GM19452 (cell line): Measurements from ENCODE around the gene TNFAIP8L1.
"Not testable (repeated sequence)": the region's sequence is repeated elsewhere in the genome, so short reads cannot be mapped to it uniquely, and the experiment has no call there.

ENCODE experiments used
- ATAC-seq: cut with Tn5 transposase; IDR thresholded peaks from one replicate; pipeline ENCODE4 v1.9.1; 2021; ENCODE audit not compliant: unreplicated experiment

The TNFAIP8L1 gene

DNA sequence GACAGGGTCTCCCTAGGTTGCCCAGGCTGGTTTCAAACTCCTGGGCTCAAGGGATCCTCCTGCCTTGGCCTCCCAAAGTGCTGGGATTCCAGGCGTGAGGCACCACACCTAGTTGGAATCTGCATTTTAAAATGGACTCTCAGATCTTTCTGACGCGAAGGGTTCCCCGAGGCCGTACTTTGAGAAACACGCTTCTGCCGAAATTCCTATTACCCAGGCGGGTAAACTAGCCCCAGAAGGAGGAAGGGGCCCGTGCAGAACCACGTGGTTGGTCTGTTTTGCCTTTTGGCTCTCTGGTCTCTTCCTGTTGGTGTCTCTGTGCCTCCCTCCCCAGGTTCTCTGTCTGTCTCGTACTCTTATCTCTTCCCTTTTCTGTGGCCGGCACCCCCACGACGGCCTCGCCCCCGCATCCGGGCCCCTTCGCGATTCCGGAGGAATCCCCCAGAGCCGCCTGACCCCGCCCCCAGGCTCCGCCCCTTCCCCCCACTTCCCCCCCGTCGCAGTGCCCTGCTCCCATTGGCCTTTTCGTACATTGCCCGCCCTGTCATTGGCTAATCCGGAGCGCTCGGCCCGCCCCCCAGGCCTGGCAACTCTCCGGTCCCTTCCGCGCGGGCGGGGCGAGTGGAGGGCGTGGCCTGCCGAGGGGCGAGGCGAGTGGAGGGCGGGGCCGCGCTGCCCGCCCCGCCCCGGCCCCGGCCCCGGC, at the start of gene TNFAIP8L1:
Gene TNFAIP8L1 (plus strand): TSS at position 689 of the 703 bp plus-strand sequence. CDS start 12,354 bp downstream, outside the sequence.
- ATAC-seq = peak; percentile 65

DNA sequence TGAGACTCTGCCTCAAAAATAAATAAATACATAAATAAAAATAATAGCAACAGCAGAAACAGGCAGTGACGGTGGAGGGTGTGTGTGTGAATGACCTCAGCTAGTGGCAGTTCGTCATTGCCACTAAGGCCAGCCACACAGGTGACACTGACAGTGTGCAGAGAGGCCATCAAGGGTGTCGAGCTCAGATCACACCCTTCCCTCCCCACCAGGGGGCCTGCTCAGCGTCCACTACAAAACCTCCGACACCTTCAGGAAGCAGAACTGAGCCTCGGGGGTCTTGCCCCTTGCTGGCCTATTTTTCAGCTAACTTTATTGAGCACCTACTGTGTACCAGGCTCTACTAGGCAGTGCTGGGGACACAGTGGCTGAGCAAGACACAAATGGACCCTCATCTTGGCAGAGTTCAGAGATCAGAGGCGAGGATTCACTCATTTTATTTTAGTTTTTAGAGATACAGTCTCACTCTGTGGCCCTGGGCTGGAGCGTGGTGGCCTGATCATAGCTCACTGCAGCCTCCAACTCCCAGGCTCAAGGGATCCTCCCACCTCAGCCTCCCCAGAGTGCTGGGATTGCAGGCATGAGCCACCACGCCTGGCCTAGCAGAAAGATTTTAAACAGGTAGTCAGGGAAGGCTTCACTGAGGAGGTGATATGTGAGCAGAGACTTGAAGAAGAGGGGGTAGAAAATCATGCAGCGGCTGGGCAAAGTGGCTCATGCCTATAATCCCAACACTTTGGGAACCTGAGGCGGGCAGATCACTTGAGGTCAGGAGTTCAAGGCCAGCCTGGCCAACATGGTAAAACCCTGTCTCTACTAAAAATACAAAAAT, 49.5 kb upstream of the TNFAIP8L1 start:
- ATAC-seq = no peak

DNA sequence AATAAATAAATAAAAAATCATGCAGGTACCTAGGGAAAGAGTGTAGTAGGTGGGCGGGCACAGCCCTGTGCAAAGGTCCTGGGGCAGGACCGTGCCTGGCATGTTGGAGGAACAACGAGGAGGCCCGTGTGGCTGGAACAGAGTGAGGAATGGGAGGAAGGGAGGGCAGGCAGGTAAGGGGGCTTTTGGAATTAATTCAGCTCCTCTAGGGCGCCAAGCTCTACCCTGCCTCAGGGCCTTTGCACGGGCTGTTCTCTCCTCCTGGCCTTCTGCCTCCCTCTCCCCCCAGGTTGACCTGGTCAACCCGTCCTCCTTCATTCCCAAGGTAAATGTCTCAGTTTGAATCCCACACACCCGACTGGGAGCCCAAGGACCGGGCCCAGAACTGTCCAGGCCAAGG, 48.8 kb upstream of the TNFAIP8L1 start:
- no peak for ATAC-seq

DNA sequence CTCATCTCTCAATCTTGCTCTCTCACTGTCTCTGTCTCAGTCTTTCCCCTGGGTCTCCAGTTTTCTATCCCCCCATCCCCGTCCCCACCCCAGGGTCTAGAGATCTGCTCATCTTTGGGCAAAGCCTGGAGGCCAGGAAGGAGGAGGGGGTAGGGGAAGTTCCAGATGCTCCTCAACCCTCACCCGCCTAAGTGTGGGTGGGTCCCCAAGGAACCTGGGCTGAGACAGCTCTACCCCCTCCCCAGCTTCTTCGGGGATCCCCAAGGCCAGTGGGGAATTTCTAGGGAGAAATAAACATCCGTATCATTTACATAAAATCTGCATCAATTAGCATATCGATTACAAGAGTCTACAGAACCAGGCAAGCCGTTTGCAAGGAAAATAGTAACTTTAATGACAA, 48.0 kb upstream of the TNFAIP8L1 start:
- no peak for ATAC-seq

DNA sequence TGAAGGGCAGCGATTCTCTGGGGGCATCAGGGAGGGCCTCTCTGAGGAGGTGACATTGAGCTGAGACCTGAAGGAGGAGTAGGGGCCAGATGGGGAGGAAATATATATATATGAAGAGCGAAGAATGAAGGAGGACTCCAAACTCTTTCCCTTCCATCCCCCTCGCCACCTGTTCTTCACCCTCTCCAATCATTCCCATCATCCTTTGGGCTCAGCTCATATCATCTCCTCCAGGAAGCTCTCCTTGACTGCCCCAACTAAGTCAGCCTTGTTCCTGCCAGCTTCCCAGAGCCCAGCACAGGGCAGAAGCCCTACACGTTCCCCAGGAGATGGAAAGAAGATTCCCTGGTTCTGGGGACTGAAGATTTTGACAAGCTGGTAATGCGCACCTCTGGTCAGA, 46.9 kb upstream of the TNFAIP8L1 start:
- no peak for ATAC-seq

DNA sequence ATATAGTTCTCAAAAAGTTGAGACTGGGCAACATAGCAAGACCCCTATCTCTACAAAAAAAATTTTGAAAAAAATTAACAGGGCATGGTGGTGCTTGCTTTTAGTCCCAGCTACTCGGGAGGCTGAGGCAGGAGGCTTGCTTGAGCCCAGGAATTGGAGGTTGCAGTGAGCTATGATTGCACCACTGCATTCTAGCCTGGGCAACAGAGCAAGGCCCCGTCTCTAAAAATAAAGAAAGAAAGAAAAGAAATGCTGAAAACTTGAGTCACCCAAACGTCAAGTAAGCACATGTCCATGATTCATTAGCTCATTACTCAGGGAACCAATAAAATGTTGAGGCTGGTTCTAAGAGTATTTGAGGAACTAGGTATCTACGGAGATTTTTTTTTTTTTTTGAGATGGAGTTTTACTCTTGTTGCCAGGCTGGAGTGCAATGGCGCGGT, 45.9 kb upstream of the TNFAIP8L1 start:
- no peak for ATAC-seq

DNA sequence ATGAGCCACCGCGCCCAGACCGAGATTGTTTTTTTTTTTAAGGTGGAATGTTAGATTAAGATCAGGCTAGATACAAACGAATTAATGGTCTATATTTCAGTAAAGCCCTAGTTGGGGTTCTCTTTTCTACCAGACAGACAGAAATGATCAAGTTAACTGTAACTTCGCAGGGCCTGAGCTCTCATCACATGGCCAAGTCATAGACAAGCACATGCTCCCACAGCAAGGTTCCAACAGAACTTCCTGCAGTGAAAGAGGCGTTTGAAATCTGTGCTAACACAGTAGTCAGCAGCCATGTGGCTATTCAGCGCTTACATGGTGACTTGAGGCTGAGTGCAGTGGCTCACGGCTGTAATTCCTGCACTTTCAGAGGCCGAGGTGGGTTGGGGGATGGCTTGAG, 45.1 kb upstream of the TNFAIP8L1 start:
- no peak for ATAC-seq

DNA sequence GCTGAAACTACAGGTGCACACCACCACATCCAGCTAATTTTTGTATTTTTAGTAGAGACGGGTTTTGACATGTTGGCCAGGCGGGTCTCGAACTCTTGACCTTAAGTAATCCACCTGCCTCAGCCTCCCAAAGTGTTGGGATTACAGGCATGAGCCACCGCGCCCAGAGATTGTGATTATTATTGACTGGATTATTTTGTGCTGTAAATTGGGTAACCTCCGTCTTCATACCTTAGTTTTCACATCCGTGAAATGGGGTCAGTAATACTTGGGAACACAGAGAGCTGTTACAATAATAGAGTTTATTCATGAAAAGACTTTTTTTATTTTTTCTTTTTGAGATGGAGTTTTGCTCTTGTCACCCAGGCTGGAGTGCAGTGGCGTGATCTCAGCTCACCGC, 44.2 kb upstream of the TNFAIP8L1 start:
- not testable (repeated sequence) for ATAC-seq

DNA sequence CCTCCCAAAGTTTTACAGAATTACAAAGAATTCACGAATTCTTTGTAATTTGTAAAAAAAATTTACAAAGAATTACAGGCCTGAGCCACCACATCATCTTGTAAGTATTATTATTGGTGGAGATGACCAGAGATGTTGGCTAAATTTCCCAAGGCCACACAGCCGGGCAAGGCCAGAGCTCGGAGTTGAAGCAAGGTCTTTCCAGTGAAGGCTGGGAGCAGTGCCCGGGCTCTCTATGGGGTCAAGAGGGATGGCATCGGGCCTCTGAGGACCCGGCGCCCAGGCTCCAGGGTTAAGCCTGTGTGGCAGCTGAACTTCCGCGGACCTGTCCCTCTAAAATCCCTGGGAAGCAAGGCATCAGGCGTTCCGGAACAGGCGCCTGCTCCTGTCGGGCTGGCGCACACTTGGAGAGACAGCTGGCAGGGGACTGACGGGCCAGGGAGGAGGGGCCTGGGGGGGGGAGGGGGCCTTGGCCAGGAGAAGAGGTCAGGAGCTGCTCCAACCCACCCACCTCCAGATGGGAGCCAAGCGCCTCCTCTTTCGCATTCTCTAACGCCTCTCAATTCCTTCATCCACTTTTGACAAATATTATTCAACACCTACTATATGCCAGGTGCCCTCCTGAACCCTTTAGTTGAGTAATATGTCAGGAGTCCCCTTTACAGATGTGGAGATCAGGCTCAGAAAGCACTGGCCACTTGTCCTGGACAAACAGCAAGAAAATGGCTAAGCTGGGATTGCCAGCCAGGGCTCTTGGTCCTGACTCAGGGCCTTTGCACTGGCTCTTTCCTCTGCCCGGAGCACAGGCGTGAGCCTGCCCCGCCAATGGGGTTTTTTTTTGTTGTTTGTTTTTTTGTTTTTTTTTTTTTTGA, 43.0 kb upstream of the TNFAIP8L1 start:
- no peak for ATAC-seq

DNA sequence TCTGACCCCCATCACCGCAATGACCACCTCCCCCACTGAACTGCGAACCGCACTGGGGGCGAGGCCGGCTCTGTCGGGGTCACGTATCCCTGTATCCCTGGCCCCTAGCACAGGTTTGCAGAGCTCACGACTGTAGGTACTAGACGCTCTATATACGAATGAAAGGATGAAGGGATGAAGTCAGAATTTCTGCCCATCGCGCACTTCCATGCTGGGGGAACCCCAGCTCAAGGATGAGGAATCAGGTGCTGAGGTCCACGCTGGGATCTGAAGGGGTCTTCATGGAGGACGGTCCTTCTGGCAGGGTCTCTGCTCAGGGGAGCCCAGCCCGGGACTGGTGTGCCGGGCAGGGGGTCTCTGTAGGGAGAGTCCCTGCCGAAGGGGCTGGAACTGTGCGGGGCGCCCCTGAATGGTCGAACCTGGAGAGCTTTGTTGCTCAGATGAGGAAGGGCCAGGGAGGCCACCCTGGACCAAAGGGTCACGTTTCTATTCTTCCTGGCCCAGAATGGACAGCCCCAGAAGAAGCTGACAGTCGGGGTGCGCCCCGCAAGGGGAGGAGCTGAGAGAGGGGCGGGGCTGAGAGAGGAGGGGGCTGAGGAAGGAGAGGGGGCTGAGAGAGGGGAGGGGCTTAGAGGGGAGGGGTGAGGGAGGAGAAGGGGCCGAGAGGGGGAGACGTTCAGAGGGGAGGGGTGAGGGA, 41.9 kb upstream of the TNFAIP8L1 start:
- no peak for ATAC-seq

DNA sequence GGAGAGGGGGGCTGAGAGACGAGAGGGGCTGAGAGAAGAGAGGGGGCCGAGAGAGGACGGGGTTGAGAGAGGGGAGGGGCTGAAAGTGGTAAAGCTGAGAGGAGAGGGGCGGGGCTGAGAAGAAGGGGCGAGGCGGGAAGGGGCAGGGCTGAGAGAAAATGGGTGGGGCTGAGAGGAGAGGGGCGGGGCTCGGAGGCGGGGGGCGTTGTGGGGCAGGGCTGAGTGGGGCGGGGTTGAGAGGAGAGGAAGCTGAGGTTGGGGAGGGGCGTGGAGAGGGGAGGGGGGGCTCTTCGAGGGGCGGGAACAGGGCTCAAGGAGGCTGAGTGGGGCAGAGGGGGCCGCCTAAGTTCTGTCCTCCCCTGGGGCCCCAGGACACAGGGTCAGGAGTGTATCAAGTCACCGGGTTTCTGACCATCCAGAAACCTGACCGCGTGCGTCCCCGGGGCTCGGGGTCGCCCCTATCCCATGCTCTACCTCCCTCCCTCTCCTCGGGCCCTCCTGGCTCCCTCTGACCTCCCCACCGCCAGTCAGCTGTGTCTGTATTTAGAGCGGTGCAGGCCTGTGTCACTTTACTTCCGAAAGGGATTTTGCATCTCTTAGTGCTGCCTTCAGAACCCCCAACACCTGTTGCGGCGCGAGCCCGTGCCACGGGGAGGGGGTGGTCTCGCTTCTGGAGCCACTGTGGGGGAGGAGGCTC, 41.2 kb upstream of the TNFAIP8L1 start:
- no peak for ATAC-seq

DNA sequence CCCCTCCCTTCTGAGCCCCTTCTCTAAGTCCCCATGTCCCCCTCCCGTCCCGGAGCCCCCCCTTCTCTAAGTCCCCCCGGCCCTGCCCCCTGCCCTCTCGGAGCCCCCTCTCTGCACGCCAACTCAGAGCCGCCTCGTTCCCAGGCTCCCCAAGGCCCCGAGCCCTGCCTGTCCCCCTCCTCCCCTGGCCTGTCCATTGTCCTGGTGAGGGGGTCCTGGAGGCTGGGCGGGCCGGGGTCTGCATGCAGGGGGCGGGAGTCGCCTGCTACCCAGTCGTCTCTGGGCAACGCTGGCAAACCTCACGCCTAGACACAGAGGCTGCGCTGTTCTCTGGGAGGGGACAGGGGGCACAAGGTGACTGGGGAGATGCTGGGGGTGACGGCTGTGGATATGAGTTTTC, 40.6 kb upstream of the TNFAIP8L1 start:
- no peak for ATAC-seq

DNA sequence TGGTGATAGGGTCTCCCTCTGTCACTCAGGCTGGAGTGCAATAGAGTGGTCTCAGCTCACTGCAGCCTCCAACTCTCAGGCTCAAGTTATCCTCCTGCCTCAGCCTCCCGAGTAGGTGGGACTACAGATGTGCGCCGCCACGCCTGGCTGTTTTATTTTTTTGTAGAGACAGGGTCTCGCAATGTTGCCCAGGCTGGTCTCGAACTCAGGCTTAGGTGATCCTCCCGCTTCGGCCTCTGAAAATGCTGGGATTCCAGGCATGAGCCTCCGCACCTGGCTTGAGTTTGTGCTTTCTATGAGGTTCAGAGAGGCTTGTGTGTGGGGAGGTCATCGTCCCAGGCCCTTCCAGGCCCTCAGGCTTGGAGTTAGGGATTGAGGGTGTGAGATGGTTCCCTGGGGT, 39.2 kb upstream of the TNFAIP8L1 start:
- ATAC-seq = no peak

DNA sequence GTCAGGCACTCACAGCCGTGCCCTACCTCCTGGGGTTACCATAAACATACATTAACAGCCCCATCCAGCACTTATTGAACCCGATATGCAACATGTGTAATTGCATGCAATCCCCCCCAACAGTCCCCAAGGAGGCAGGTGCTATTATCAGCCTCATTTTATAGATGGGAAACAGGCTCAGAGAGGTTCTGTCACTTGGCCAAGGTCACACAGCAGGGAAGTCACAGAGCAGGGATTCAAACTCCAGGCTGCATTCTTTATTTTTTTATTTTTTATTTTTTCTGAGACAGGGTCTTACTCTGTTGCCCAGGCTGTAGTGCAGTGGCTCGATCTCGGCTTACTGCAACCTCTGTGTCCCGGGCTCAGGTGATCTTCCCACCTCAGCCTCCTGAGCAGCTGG, 38.4 kb upstream of the TNFAIP8L1 start:
- ATAC-seq = no peak

DNA sequence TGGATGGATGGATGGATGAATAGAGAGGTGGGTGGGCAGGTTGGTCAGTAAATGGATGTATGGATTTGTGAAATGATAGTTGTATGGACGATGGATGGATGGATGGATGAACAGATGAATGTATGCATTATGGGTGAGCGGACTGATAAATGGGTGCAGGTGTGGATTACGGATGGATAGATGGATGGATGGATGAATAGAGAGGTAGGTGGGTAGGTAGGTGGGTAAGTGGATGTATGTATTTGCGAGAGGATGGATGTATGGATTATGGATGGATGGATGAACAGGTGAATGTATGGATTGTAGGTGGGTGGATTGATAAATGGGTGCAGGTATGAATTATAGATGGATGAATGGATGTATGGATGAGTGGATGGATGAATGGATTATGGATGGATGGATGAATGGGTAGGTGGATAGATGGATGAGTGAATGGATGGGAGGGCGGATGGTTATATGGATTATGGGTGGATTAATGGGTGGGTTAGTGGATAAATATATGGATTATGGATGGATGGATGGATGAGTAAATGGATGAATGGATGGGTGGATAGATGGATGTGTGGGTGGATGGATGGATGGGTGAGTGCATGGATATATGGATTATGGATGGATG, 37.0 kb upstream of the TNFAIP8L1 start:
- no peak for ATAC-seq

DNA sequence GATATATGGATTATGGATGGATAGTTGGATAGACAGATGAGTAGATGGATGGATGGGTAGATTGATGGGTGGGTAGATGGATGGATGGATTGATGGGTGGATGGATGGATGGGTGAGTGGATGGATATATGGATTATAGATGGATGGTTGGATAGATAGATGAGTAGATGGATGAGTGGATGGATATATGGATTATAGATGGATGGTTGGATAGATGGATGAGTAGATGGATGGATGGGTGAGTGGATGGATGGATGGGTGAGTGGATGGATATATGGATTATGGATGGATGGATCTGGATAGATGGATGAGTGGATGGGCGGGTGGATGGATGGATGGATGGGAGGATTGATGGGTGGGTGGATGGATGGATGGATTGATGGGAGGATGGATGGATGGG, 36.4 kb upstream of the TNFAIP8L1 start:
- no peak for ATAC-seq

DNA sequence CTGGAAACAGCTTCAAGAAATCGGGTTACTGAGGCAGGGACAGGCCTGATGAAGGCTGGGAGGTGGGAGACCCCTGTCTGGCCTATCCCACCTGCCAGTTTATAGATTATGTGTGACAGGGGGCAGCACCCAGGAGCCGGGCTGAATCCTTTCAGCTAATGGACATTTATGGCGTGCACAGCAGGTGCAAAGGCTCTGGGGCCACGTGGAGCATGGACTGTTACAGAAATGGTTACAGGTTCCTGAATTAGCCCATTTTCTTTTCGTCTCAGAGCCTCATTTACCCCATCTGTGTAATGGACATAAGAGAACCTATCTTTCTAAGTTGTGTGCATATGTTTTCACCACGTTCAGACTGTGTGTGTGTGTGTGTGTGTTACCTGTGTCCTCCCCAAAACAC, 34.4 kb upstream of the TNFAIP8L1 start:
- ATAC-seq = no peak

DNA sequence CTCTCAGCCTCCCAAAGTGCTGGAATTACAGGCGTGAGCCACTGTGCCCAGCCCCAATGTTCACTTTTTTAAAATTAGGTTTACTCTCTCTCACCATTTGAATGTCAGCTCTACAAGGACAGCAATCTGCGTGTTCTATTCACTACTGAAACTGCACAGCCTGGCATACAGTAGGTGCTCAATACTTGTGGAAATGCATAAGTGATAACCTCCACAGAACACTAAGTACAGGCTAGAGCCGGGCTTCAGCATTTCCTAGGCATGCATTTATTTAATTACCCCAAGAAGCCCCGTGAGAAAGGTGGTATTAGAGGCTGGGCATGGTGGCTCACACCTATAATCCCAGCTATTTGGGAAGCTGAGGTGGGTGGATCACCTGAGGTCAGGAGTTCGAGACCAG, 33.1 kb upstream of the TNFAIP8L1 start:
- ATAC-seq = no peak

DNA sequence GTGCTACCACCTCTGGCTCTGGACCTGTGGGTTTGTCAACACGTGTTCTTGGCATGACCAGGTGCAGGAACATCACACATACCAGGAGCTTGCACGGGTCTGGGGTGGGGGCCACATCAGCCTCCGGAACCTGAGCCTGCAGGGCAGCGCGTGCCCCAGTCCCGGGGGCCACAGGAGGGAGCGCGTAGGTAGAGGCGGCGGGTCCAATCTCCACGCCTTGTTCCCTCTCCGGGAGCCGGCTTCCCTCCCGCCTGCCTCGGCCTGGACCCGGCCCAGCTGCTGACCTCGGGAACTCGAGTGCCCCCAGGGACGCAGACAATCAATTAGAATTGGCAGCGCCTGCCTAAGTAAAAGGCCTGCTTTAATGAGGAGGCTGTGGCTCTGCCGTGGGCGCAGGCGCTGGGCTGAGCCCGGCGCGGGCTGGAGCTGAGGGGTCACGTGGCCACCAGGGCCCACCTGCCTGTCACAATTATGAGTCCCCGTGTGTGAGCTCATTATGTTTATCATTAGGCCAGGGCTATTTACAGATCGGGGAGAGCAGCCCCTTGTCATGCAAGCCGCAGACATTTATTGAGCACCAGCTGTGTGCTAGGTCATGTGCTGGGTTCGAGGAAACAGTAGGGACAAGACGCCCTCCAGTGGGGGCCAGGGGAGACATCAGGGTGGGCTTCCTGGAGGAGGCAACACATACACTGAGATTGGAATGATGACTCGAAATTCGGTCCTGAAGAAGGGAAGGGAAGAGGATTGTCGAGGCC, 32.2 kb upstream of the TNFAIP8L1 start:
- ATAC-seq = no peak
